GM19328 (cell line): ENCODE measurements around the gene CD226.
A peak's percentile ranks its signal among the peaks of the same experiment; 100 is the strongest.
"Not testable (repeated sequence)": the region's sequence is repeated elsewhere in the genome, so short reads cannot be mapped to it uniquely, and the experiment has no call there.

ENCODE experiments used
- ATAC-seq: cut with Tn5 transposase; IDR thresholded peaks from one replicate; pipeline ENCODE4 v1.9.1; 2021; ENCODE audit warnings: mild to moderate bottlenecking, moderate library complexity; ENCODE audit not compliant: unreplicated experiment

The CD226 gene

DNA sequence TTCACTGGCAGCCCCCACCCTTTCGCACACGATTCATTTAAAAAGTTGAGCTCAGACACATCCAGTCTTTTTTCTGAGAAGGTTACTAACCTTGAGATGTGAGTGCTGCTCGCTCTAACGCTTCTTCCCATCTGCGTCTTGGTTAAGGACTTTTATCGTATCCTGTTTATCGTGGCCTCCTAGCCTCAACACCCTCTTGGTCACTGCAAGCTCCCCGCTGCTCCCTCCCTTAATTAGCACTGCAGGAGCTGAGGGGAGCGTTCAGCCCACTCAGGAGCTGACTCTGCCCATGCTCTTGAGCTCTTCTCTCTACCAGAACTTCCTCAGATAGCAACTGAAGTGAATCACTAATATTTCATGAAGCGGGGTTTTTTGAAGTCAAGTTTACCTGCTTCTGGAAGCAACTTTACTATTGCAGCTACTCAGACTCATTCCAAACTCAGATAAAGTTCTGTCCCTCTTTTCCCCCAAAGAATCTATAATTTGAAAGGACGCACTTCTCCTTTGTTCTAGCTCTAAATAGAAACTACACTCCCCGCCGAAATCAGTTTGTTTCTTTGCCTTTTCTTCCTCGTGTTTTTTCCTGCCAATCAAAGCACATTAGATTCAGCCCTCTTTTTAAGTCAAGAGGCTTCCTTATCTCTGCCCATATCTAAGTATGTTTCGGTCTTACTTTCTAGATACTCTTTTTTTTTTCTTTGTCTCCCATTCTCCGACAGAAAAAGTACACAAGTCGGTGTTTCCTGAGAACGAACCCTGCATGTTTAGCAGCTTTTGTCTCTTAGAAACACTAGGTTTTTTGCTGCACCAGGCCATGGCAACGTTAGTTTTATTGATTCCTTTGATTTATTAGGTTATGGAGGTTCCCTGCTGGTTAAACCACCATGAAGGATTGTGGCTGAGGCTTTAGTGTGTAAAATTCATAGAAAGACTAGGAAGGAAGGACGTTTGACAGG lies 9.3 kb upstream of the CD226 start:
- no peak for ATAC-seq

- ATAC-seq: no peak
Observed at GRCh38 chr18:69956057-69956456, 8.4 kb upstream of the CD226 start.

DNA sequence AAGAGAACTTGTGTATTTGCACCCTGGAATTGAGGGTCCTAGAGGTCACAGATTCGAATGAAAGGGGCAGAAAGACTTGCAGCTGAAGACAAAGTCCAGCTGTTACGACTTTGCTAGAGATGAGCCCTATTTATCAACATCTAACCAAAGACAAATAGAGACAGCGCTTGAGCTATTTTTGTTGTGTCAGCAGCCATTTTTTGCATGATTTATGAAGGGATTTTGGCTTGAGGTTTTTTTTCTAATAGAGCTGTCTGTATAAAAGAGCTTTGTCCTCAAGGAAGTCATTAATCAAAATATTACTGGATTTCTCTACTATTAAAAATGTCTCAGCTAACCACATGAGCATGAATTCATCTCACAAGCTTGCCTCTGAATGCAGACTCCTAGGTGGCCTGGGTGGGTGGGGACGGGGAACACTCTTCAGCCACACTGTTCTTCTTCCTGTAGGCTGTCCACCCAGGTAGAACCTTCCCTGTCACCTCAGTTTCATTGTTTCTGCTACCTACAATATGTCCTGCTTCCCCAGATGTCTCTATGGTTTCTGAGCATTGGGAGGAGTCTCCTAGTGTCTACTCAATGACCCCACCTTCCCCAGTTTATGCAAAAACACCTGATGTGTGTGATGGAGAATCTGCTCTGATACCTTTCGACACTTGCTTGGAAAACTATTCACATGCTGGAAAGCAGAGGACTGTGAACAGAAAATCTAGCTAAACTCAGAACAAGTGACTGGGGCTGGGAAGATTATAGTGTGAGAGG lies 7.2 kb upstream of the CD226 start:
- ATAC-seq: no peak

GRCh38 chr18:69953191-69953590 lies 5.5 kb upstream of the CD226 start:
- no peak for ATAC-seq

- no peak for ATAC-seq
Observed at GRCh38 chr18:69951182-69951581, 3.5 kb upstream of the CD226 start.

DNA sequence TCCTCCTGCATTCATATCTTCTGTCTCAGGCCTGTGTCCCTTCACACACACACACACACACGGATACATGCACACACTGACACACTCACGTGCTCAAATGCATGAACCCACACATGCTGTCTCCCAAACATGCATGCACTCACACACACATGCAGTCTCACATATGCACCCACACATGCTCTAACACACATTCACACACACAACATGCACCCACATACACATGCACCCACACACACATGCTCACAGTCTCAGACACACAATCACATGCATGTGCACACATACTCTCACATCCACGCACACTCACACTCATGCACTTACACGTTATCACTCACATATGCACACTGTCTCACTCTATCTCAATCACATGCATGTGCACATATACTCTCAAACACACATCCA lies 1.9 kb upstream of the CD226 start:
- ATAC-seq: no peak

DNA sequence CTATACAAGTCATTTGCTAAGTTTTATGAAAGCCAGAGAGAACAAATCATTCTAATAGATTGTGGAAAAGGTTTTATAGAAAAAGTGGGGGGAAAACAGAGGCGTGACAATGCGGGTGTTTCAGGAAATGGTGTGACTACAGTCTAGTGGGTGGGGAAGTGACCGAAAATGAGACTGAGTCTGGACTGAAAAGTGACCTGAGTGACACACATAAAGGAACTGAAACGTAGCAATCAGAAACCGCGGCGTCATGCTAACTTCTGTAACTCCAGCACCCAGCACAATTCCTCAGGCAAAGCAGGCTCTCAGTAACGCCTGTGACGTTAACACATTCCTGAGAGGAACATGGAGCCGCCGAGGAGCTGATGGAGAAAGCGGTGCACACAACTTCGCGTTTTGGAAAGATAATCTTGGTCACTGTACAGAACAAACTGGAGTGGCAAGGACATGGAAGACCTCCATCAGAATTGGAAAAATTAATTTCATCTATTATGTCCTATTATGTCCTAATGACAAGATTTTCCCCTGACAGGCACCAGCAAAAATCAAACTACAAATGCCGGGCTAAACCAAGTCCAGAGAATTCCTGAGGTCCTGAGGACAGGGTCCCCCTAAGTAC lies 1.4 kb upstream of the CD226 start:
- ATAC-seq: peak; percentile 89

DNA sequence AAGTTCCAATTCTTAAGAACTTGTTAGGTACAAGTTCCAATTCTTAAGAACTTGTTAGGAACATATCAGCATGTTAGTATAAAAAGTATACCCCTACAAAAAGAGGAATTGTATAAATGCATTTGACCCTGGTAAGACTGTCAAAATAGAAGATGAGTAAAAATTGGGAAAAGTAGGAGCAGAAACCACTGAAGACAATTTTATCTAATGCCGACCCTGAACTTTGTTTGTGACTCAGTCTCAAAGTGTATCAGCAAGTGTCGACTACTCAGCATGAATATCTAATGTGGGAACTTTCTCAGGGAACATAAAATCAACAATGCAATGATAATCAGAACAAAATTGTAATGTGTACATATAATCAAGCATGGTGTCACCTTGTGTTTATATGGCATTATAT lies 583 bp upstream of the CD226 start:
- no peak for ATAC-seq

- no peak for ATAC-seq
Observed at GRCh38 chr18:69946608-69947155, 991 bp downstream of the CD226 start.

DNA sequence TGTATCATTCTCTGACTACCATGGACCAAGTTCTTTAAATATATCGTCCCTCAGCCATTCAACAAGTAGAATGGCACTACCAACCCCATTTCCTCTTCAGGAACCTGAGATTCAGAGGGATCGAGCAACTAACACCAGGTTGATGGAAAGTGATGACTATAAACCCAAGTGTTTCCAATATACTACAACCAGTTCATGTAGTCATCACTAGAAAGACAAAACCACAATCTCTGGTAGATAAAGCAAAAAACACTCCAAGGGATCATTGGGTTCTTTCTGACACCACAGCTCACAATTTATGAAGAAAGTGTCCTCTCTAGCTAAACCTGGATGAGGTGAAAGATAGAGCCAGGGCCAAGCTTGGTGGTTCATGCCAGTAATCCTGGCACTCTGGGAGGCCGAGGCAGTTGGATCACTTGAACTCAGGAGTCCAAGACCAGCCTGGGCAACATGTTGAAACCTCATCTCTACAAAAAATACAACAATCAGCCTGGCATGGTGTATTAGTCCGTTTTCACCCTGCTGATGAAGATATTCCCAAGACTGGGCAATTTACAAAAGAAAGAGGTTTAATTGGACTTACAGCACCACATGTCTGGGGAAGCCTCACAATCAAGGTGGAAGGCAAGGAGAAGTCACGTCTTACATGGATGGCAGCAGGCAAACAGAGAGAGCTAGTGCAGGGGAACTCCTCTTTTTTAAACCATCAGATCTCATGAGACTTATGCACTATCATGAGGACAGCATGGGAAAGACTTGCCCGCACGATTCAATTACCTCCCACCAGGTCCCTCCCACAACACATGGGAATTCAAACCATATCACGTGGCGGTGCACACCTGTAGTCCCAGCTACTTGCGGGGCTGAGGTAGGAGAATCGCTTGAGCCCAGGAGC lies 2.2 kb downstream of the CD226 start:
- ATAC-seq: no peak

GRCh38 chr18:69944436-69944835 lies 3.2 kb downstream of the CD226 start:
- ATAC-seq: no peak

DNA sequence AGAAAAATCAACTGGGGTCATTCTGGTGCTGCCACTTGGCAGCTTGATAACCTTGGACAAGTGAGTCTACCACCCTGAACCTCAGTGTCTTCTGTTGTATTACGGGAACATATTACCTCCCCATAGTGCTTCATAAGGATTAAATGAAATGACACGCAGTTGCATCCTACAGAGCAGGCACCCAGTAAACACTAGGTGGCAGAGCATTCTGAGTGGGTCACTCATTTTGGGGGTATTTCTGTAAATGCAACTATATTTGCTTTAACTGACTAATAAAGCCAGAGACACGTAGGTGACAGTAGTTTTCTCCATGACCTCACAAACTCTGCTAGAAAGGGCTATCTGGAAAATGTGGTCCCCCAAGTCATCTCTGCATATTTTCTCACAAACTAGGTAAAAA lies 4.7 kb downstream of the CD226 start:
- no peak for ATAC-seq

- ATAC-seq: no peak
Observed at GRCh38 chr18:69941183-69941582, 6.5 kb downstream of the CD226 start.

- ATAC-seq: not testable (repeated sequence)
Observed at GRCh38 chr18:69939812-69940211, 7.9 kb downstream of the CD226 start.

DNA sequence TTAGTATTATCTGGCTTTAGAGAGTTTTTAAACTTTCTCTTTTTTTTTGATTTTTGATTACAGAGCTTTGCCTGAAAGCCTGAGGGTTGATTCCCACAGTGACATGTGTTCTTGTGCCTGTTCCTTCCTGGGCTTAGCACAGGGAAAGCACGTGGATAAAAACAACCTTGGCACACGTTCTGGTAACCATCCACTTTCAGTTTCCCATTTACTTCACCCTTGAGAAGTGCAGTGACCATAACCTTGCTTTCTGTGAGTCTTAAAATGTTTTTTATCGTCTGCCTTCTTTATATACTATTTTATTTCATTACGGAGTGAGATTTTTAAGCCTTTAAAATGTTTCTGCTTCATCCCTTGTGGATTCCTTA lies 11.5 kb downstream of the CD226 start:
- ATAC-seq: no peak

- peak; percentile 93 for ATAC-seq
Observed at GRCh38 chr18:69935319-69936190, 12.1 kb downstream of the CD226 start.

GRCh38 chr18:69934601-69935265 lies 12.9 kb downstream of the CD226 start:
- ATAC-seq: no peak

DNA sequence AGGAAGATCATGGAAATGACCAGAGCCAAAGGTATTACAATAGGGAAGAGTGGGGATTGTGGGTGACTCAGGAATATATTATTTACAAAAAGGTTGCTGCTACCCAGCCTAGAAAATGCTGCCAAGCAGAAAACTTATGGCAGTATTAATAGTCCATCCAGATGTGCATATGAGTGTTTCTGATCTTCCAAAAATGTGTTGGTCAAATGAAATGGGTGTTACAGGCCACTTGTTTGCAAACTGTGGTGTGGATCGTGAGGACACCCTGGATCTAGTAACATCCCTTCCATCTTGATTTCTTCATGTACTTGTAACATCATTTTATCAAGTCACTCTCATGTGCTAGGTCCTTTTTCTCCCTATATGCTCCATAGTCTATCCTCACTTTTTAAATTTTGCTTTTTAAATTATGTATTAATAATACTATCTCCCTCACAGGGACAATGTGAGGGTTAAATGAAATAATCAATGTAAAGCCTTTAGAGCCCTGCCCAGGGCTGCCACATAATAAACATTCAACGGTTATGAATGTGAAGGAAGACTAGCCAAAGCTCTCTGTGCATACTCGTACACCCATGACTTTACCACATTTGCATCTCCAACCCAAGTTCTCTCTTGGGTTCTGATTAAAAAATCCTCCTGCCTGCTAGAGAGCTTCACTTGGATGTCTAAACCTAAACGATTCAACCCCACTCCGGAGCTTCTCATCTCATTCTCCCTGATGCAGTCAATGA lies 18.5 kb downstream of the CD226 start:
- no peak for ATAC-seq
